ENCODE results near the gene SLC25A17. TPM values are rescaled to one million over a fixed set of nuclear protein-coding genes. Genes with fewer than 3 reads are reported as not detected.

The SLC25A17 gene
- total and polyA plus RNA-seq, 9 donors, result 23.4 to 61.4 (median 34.2) TPM

GRCh38 chr22:40741116-40741515, 78.0 kb downstream of the SLC25A17 start:
- H3K27me3 ChIP-seq, result no peaks in the 10 kb centered on the region
- intact Hi-C loops (cut with DNase I), result no loop called here
- H3K4me1 ChIP-seq (ENCODE audit: insufficient read depth), result no peaks in the 10 kb centered on the region
- 35 to 38% (median 36%) methylated on average over 4 of the region's 4 CpGs for WGBS, 3 donors
- TF ChIP-seq EP300 (IDR thresholded peaks at IDR 0.05) (no peak), POLR2A (IDR thresholded peaks at IDR 0.05) (no peak), CTCF (IDR thresholded peaks at IDR 0.05) (no peak)
- no peak for DNase-seq
- H3K9me3 ChIP-seq, result no peaks in the 10 kb centered on the region
- no peak overlapping the region for H3K4me3 ChIP-seq
- H3K27ac ChIP-seq, result no peak overlapping the region
- no peaks in the 10 kb centered on the region for H3K36me3 ChIP-seq

GRCh38 chr22:40739721-40740120, 79.4 kb downstream of the SLC25A17 start:
- H3K9me3 ChIP-seq, result no peaks in the 10 kb centered on the region
- H3K36me3 ChIP-seq, result no peaks in the 10 kb centered on the region
- WGBS, 3 donors, result 71 to 81% (median 77%) methylated on average over 3 of the region's 3 CpGs
- intact Hi-C loops (cut with DNase I), result no loop called here
- H3K4me1 ChIP-seq (ENCODE audit: insufficient read depth), result no peaks in the 10 kb centered on the region
- H3K27ac ChIP-seq, result no peak overlapping the region
- no peak overlapping the region for H3K4me3 ChIP-seq
- H3K27me3 ChIP-seq, result no peaks in the 10 kb centered on the region
- TF ChIP-seq CTCF (IDR thresholded peaks at IDR 0.05), result no peak
- TF ChIP-seq EP300 (IDR thresholded peaks at IDR 0.05), result no peak
- no peak for TF ChIP-seq POLR2A (IDR thresholded peaks at IDR 0.05)
- DNase-seq, result no peak

- H3K9me3 ChIP-seq, result no peaks in the 10 kb centered on the region
- no peaks in the 10 kb centered on the region for H3K27me3 ChIP-seq
- H3K4me3 ChIP-seq, result no peak overlapping the region
- 91 to 94% (median 93%) methylated on average over 4 of the region's 4 CpGs for WGBS, 3 donors
- intact Hi-C loops (cut with DNase I), result no loop called here
- TF ChIP-seq POLR2A (IDR thresholded peaks at IDR 0.05), result no peak
- TF ChIP-seq CTCF (IDR thresholded peaks at IDR 0.05), result no peak
- TF ChIP-seq EP300 (IDR thresholded peaks at IDR 0.05), result no peak
- no peaks in the 10 kb centered on the region for H3K36me3 ChIP-seq
- no peak overlapping the region for H3K27ac ChIP-seq
- H3K4me1 ChIP-seq (ENCODE audit: insufficient read depth), result peaks cover 4% of the 10 kb centered on the region
- DNase-seq, result no peak
Observed at GRCh38 chr22:40733919-40734318, 85.2 kb downstream of the SLC25A17 start.

- H3K9me3 ChIP-seq, result no peaks in the 10 kb centered on the region
- no peak for TF ChIP-seq EP300 (IDR thresholded peaks at IDR 0.05)
- no peak for TF ChIP-seq POLR2A (IDR thresholded peaks at IDR 0.05)
- no peak for TF ChIP-seq CTCF (IDR thresholded peaks at IDR 0.05)
- WGBS, 3 donors, result 3 to 12% (median 8%) methylated on average over 2 of the region's 2 CpGs
- peaks cover 8% of the 10 kb centered on the region for H3K4me1 ChIP-seq (ENCODE audit: insufficient read depth)
- H3K27me3 ChIP-seq, result no peaks in the 10 kb centered on the region
- no peak overlapping the region for H3K4me3 ChIP-seq
- no peak overlapping the region for H3K27ac ChIP-seq
- intact Hi-C loops (cut with DNase I), result no loop called here
- no peak for DNase-seq
- no peaks in the 10 kb centered on the region for H3K36me3 ChIP-seq
Observed at GRCh38 chr22:40732999-40733292, 86.2 kb downstream of the SLC25A17 start.

GRCh38 chr22:40729284-40729683, 89.9 kb downstream of the SLC25A17 start:
- WGBS, 3 donors, result 89 to 96% (median 95%) methylated on average over 6 of the region's 6 CpGs

More at GRCh38 chr22:40729284-40729683, 89.9 kb downstream of the SLC25A17 start:
- Histone ChIP-seq H3K4me3 (no peak overlapping the region), H3K27me3 (no peaks in the 10 kb centered on the region), H3K9me3 (no peaks in the 10 kb centered on the region), H3K27ac (no peak overlapping the region), H3K36me3 (no peaks in the 10 kb centered on the region), H3K4me1 (ENCODE audit: insufficient read depth) (peaks cover 8% of the 10 kb centered on the region)
- intact Hi-C loops (cut with DNase I), result no loop called here
- DNase-seq, result no peak
- TF ChIP-seq CTCF (IDR thresholded peaks at IDR 0.05) (no peak), POLR2A (IDR thresholded peaks at IDR 0.05) (no peak), EP300 (IDR thresholded peaks at IDR 0.05) (no peak)
